Hematopoietic multipotent progenitor cell (in vitro differentiated cells): ENCODE measurements around the gene SPATA6L. TPM values are rescaled to one million over a fixed set of nuclear protein-coding genes. Genes with fewer than 3 reads are reported as not detected.

Experiments
- DNase-seq, 3 donors: peaks; one replicate each; pipeline ENCODE4 v3.0.0-alpha.2; 2011 to 2015; ENCODE audit warnings: low read depth in 2 of 3, low spot score in 2 of 3
- total RNA-seq: library from RNA; depleted of rRNA; stranded (reverse); fragments of >200 nt; gene quantifications from one replicate; pipeline ENCODE4 v1.2.3, GENCODE V29; 2012

Gene SPATA6L
- total RNA-seq, 1 donor, result not detected

GRCh38 chr9:4558371-4558998 lies 107.8 kb downstream of the SPATA6L start:
- no peak for DNase-seq

- DNase-seq, result no peak
These were observed 111.0 kb downstream of the SPATA6L start for GRCh38 chr9:4555236-4555635.

GRCh38 chr9:4553951-4554381 lies 112.3 kb downstream of the SPATA6L start:
- DNase-seq, result peak in 1 of 3 donors; percentile 16

GRCh38 chr9:4550777-4551484 lies 115.3 kb downstream of the SPATA6L start:
- no peak for DNase-seq

GRCh38 chr9:4549751-4550295 lies 116.5 kb downstream of the SPATA6L start:
- DNase-seq, result no peak

GRCh38 chr9:4548811-4549725 lies 117.2 kb downstream of the SPATA6L start:
- DNase-seq, result no peak

Other genes with a start within 250 kb of the SPATA6L start
- not detected for gene SLC1A1, start 176.0 kb downstream of the SPATA6L start, total RNA-seq
- 1.1 TPM for gene PLPP6, start 4.2 kb downstream of the SPATA6L start, total RNA-seq
- gene CDC37L1, start 13.1 kb upstream of the SPATA6L start, total RNA-seq, result 6.5 TPM
- gene AK3, start 74.7 kb upstream of the SPATA6L start, total RNA-seq, result 24.2 TPM
- 29.4 TPM for gene RCL1, start 126.5 kb upstream of the SPATA6L start, total RNA-seq